Measurements from ENCODE around the gene CALU. TPM values are rescaled to one million over a fixed set of nuclear protein-coding genes. Genes with fewer than 3 reads are reported as not detected.
A peak's percentile ranks its signal among the peaks of the same experiment; 100 is the strongest.

CALU gene
- total and polyA plus RNA-seq, 4 experiments from 2014 or later: 18.4 to 24.2 (median 22.0) TPM

DNA sequence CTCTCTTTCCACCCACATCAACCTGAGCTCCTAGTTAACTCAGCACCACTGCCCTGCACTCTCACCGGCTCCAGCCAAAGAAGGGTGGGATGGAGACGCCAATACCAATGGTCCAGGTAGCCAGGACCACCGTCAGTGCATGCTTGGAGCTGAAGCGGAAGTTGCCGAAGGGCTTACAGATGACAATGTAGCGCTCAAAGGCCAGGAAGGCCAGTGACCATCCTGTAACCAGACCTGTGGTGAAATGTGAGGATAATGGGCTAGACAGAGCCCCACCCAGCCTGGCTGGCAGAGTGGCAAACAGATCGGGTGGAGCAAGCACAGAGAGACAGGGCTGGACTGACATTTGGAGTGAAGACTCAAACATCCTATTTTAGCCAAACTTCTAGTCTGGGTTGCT lies 35.8 kb downstream of the CALU start:
- Histone ChIP-seq H3K36me3 (ENCODE audit: insufficient read depth, low read length) (no peaks in the 10 kb centered on the region), H3K27me3 (ENCODE audit: insufficient read depth, low read length) (no peaks in the 10 kb centered on the region), H3K27ac (ENCODE audit: low read depth, low read length) (no peak overlapping the region), H3K4me1 (ENCODE audit: insufficient read depth, low read length) (no peaks in the 10 kb centered on the region), H3K9me3 (ENCODE audit: control insufficient read depth in 1 of 2, low read length in 2 of 2) (no peaks in the 10 kb centered on the region), H3K4me3 (ENCODE audit: low read length in 2 of 2) (no peak overlapping the region)
- intact Hi-C loops (cut with micrococcal nuclease): no loop called here
- CTCF ChIA-PET (ENCODE audit: partially characterized antibody): interaction anchor here (0.8 kb wide), 2 partner anchors 11 to 111 kb away, joined by 3 to 4 read pairs; no protein-coding TSS in a partner anchor
- H3K4me3 Mint-ChIP-seq: no peak overlapping the region
- peaks cover 0 to 2% of the 10 kb centered on the region in 2 donors for H3K27me3 Mint-ChIP-seq
- DNase-seq: no peak
- H3K9me3 Mint-ChIP-seq: peaks cover 2 to 22% (median 20%) of the 10 kb centered on the region in 8 donors
- H3K4me1 Mint-ChIP-seq: peaks cover 0 to 4% (median 0%) of the 10 kb centered on the region in 4 donors
- no peak overlapping the region for H3K27ac Mint-ChIP-seq
- POLR2A ChIA-PET (ENCODE audit: partially characterized antibody): no interaction called here
- peaks cover 42 to 48% of the 10 kb centered on the region in 2 donors for H3K36me3 Mint-ChIP-seq

DNA sequence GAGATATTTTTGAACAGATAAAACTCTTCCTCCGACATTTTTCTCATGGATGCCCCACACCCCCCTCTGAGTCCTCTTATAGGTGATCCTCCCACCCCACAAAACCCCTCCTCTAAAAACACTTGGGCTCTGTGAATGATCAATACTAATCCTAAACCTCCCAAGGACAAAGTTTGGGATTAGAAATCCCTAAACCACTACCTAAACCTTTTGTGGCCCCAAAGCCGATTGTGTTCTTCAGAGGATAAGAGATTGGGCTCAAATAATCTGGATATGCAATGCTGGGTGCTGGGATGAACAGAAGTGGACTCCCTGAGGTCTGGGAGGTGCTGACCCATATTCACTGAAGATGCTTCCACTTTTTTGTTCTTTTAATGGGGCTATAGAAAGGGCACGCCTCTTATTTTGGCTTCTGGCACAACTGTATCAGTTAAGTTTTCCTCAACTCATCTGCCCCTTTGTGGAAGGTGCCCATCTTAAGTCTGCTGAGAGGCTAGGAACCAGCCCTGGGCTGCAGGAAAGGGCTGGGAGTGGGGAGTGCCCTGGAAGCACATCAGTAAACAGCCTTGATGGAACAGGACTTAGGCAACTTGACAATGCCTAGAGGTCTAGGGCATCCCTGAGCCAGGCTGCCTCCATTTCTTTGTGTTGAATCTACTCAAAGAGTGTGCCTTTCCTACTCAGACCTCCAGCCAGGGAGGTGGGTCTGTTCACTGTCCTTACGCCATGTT lies 36.8 kb downstream of the CALU start, which contains the start of gene OPN1SW:
OPN1SW (minus strand) TSS at position 51 of the 731 bp plus-strand sequence; CDS start at position 38, 13 bp downstream.
- H3K4me3 Mint-ChIP-seq: no peak within 1 kb of the TSS
- POLR2A ChIA-PET (ENCODE audit: partially characterized antibody): no interaction called here
- no peaks in the 10 kb centered on the region for H3K36me3 ChIP-seq (ENCODE audit: insufficient read depth, low read length)

DNA sequence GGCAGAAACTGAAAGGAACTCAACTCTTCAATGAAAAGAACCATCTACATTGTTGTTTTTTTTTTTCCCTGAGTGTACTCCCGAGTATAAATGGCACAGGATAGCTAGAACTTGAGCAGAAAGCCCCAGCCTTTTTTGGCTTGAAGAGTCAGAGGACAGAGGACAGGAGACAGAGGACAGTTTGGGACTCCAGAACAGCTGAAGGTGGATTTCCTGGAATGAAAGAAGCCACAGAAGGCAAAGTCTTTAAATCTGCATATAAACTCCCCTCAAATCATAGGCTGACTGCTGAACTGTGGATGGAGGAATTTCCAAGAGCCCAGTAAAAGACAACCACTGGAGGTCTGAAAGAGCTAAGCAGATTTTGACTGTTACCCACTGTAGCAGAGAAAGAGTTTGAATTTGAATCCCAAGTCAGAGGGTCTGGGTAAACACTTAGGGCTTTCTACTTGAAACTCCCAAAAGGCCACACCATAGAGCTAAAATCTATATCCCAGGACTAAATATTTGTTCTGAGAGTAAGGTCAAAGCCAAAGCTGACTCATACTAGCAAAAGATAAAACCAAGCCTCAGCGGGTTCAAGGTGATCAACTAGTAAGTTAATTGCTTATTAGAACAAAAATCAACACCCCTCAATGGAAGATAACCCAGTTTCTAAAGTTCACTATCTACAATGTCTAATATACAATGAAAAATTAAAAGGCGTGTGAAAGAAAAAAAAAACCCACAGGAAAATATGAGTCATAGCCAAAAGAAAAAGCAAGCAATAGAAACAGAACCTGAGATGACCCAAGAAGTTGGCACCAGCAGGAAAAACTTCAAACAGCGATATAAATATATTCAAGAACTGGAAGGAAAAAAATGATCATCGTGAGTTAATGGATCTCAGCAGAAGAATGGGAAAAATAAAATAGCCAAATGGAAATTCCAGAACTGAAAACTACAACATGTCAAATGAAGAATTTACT lies 38.3 kb downstream of the CALU start:
- peaks cover 0 to 2% of the 10 kb centered on the region in 2 donors for H3K27me3 Mint-ChIP-seq
- no peak overlapping the region for H3K4me3 Mint-ChIP-seq
- peak overlapping the region in 3 of 7 donors; percentile 2 to 87 (median 50) for H3K27ac Mint-ChIP-seq
- H3K36me3 Mint-ChIP-seq: peaks cover 19 to 25% of the 10 kb centered on the region in 2 donors
- ChIA-PET CTCF (ENCODE audit: partially characterized antibody) (interaction anchor here (0.8 kb wide), 1 partner anchor 16 kb away, joined by 3 read pairs; no protein-coding TSS in a partner anchor), POLR2A (ENCODE audit: partially characterized antibody) (no interaction called here)
- no peaks in the 10 kb centered on the region for H3K36me3 ChIP-seq (ENCODE audit: insufficient read depth, low read length)
- no peaks in the 10 kb centered on the region for H3K4me1 ChIP-seq (ENCODE audit: insufficient read depth, low read length)
- peaks cover 2 to 22% (median 20%) of the 10 kb centered on the region in 8 donors for H3K9me3 Mint-ChIP-seq
- H3K27me3 ChIP-seq (ENCODE audit: insufficient read depth, low read length): no peaks in the 10 kb centered on the region
- DNase-seq: no peak
- no peak overlapping the region for H3K27ac ChIP-seq (ENCODE audit: low read depth, low read length)
- H3K4me1 Mint-ChIP-seq: peaks cover 0 to 2% (median 0%) of the 10 kb centered on the region in 4 donors
- H3K9me3 ChIP-seq (ENCODE audit: control insufficient read depth in 1 of 2, low read length in 2 of 2): no peaks in the 10 kb centered on the region
- intact Hi-C loops (cut with micrococcal nuclease): no loop called here
- no peak overlapping the region for H3K4me3 ChIP-seq (ENCODE audit: low read length in 2 of 2)

More for the DNA sequence above, 36.8 kb downstream of the CALU start, which contains the start of gene OPN1SW:
- Histone ChIP-seq H3K4me1 (ENCODE audit: insufficient read depth, low read length) (no peaks in the 10 kb centered on the region), H3K27ac (ENCODE audit: low read depth, low read length) (no peak within 1 kb of the TSS), H3K4me3 (ENCODE audit: low read length in 2 of 2) (no peak within 1 kb of the TSS), H3K9me3 (ENCODE audit: control insufficient read depth in 1 of 2, low read length in 2 of 2) (no peaks in the 10 kb centered on the region), H3K27me3 (ENCODE audit: insufficient read depth, low read length) (no peaks in the 10 kb centered on the region)
- peaks cover 0 to 4% (median 0%) of the 10 kb centered on the region in 4 donors for H3K4me1 Mint-ChIP-seq
- peak within 1 kb of the TSS in 1 of 7 donors; percentile 42 for H3K27ac Mint-ChIP-seq
- DNase-seq: no peak
- H3K27me3 Mint-ChIP-seq: peaks cover 0 to 2% of the 10 kb centered on the region in 2 donors
- CTCF ChIA-PET (ENCODE audit: partially characterized antibody): interaction anchor here (0.6 kb wide), 1 partner anchor 867 kb away, joined by 3 read pairs; no protein-coding TSS in a partner anchor
- intact Hi-C loops (cut with micrococcal nuclease): no loop called here
- H3K9me3 Mint-ChIP-seq: peaks cover 2 to 22% (median 20%) of the 10 kb centered on the region in 8 donors
- H3K36me3 Mint-ChIP-seq: peaks cover 33 to 39% of the 10 kb centered on the region in 2 donors

DNA sequence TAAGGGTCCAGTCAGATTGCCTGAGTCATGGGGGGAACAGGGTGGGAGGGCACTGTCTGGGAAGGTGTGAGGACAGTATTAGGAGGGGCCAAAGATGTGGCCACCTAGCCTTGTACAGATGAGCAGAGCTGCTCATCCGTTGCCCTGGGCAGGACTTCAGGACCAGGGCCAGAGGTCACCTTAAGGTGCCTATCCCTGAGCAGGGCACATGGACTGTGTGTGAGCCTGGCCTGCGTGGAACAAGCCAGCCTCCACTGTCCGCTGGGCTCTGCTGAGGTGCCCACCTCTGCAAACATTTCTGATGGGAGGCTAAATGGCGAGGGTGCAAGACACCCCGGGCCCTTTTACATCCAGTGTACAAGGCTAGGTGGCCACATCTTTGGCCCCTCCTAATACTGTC lies 39.8 kb downstream of the CALU start:
- no peak for DNase-seq
- H3K9me3 ChIP-seq (ENCODE audit: control insufficient read depth in 1 of 2, low read length in 2 of 2): no peaks in the 10 kb centered on the region
- no peak overlapping the region for H3K27ac Mint-ChIP-seq
- no peaks in the 10 kb centered on the region for H3K4me1 ChIP-seq (ENCODE audit: insufficient read depth, low read length)
- H3K4me3 ChIP-seq (ENCODE audit: low read length in 2 of 2): no peak overlapping the region
- no peak overlapping the region for H3K27ac ChIP-seq (ENCODE audit: low read depth, low read length)
- POLR2A ChIA-PET (ENCODE audit: partially characterized antibody): no interaction called here
- peaks cover 8 to 14% of the 10 kb centered on the region in 2 donors for H3K36me3 Mint-ChIP-seq
- H3K9me3 Mint-ChIP-seq: peaks cover 2 to 22% (median 20%) of the 10 kb centered on the region in 8 donors
- H3K27me3 Mint-ChIP-seq: peaks cover 0 to 2% of the 10 kb centered on the region in 2 donors
- H3K27me3 ChIP-seq (ENCODE audit: insufficient read depth, low read length): no peaks in the 10 kb centered on the region
- no peaks in the 10 kb centered on the region for H3K36me3 ChIP-seq (ENCODE audit: insufficient read depth, low read length)
- no peak overlapping the region for H3K4me3 Mint-ChIP-seq
- intact Hi-C loops (cut with micrococcal nuclease): no loop called here
- CTCF ChIA-PET (ENCODE audit: partially characterized antibody): no interaction called here
- H3K4me1 Mint-ChIP-seq: peaks cover 0 to 2% (median 0%) of the 10 kb centered on the region in 4 donors

DNA sequence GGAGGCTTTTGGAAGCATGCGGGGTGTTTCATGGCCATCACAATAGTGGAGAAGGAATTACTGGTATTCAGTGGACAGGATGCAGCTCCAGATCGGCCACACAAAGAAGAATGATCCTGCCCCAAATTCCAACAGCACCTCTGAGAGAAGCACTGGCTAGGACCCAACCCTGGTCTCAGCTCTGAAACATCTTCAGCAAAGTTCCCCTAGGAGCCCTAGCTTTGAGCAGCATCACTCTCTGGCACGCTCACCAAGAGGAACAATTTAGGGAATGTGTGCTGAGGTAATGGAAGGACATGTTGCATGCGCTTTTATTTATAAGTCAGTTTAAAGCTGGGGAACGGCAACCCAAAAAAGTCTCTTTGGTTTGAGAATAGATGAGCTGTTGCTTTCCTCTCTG lies 42.0 kb downstream of the CALU start:
- Mint-ChIP-seq H3K36me3 (peaks cover 3 to 8% of the 10 kb centered on the region in 2 donors), H3K27me3 (peaks cover 0 to 2% of the 10 kb centered on the region in 2 donors), H3K4me3 (no peak overlapping the region), H3K27ac (no peak overlapping the region), H3K9me3 (peaks cover 2 to 22% (median 20%) of the 10 kb centered on the region in 8 donors), H3K4me1 (peaks cover 0 to 2% (median under 1%) of the 10 kb centered on the region in 4 donors)
- Histone ChIP-seq H3K9me3 (ENCODE audit: control insufficient read depth in 1 of 2, low read length in 2 of 2) (no peaks in the 10 kb centered on the region), H3K4me1 (ENCODE audit: insufficient read depth, low read length) (no peaks in the 10 kb centered on the region), H3K27me3 (ENCODE audit: insufficient read depth, low read length) (no peaks in the 10 kb centered on the region), H3K27ac (ENCODE audit: low read depth, low read length) (no peak overlapping the region), H3K36me3 (ENCODE audit: insufficient read depth, low read length) (no peaks in the 10 kb centered on the region), H3K4me3 (ENCODE audit: low read length in 2 of 2) (no peak overlapping the region)
- ChIA-PET CTCF (ENCODE audit: partially characterized antibody) (no interaction called here), POLR2A (ENCODE audit: partially characterized antibody) (interaction anchor here (1.4 kb wide), 1 partner anchor 11 kb away, joined by 3 read pairs; no protein-coding TSS in a partner anchor)
- DNase-seq: no peak
- intact Hi-C loops (cut with micrococcal nuclease): no loop called here

DNA sequence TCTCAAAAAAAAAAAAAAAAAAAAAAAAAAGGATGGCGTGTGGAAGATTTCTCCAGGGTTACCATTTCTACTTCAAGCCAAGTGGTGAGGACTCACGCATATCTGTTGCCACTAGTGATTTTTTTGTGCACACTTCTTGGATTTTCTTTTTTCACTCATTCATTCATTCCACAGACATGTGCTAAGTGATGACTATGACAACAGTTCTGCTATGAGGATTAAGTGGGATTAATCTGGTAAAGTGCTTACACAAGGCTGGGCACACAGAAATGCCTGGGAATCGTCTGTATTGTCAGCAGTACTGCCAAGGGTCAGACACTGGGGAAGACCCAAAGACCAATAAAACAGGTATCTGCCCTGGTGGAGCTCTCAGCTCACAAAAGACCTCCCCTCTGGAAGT lies 42.7 kb downstream of the CALU start:
- H3K9me3 ChIP-seq (ENCODE audit: control insufficient read depth in 1 of 2, low read length in 2 of 2): no peaks in the 10 kb centered on the region
- H3K27ac ChIP-seq (ENCODE audit: low read depth, low read length): no peak overlapping the region
- no peaks in the 10 kb centered on the region for H3K27me3 ChIP-seq (ENCODE audit: insufficient read depth, low read length)
- Mint-ChIP-seq H3K9me3 (peaks cover 2 to 21% (median 17%) of the 10 kb centered on the region in 8 donors), H3K36me3 (peaks cover 3 to 8% of the 10 kb centered on the region in 2 donors), H3K27ac (no peak overlapping the region), H3K27me3 (peaks cover 0 to 2% of the 10 kb centered on the region in 2 donors), H3K4me3 (no peak overlapping the region), H3K4me1 (peaks cover 0 to 1% (median 0%) of the 10 kb centered on the region in 4 donors)
- DNase-seq: no peak
- CTCF ChIA-PET (ENCODE audit: partially characterized antibody): no interaction called here
- POLR2A ChIA-PET (ENCODE audit: partially characterized antibody): no interaction called here
- no peaks in the 10 kb centered on the region for H3K36me3 ChIP-seq (ENCODE audit: insufficient read depth, low read length)
- no peaks in the 10 kb centered on the region for H3K4me1 ChIP-seq (ENCODE audit: insufficient read depth, low read length)
- H3K4me3 ChIP-seq (ENCODE audit: low read length in 2 of 2): no peak overlapping the region
- intact Hi-C loops (cut with micrococcal nuclease): no loop called here

Measured in CD4-positive, alpha-beta memory T cell (primary cell).